MM.1S (cell line): ENCODE results near the gene MMP19.
"Not testable (repeated sequence)": the region's sequence is repeated elsewhere in the genome, so short reads cannot be mapped to it uniquely, and the experiment has no call there.

Source experiments
- DNase-seq: peaks from one replicate; pipeline ENCODE4 v3.0.0-alpha.2; 2015
- H2AFZ ChIP-seq: fragments of 300-600 bp; sonication (generic); 2 replicates; pipeline ENCODE4 v1.6.0; 2016; ENCODE audit warnings: antibody characterized with exemption, low read length
- H3F3A ChIP-seq: fragments of 300-600 bp; sonication (generic); 2 replicates; pipeline ENCODE4 v1.6.1; 2016; ENCODE audit warnings: mild to moderate bottlenecking, antibody characterized with exemption, low read length, moderate library complexity, mixed read lengths; ENCODE audit not compliant: insufficient read depth
- H3K27ac ChIP-seq: fragments of 300-600 bp; sonication (generic); 2 replicates; pipeline ENCODE4 v1.5.1; 2016; ENCODE audit warnings: mild to moderate bottlenecking, low read length
- H3K27me3 ChIP-seq: fragments of 300-600 bp; sonication (generic); replicated peaks from 2 replicates; pipeline ENCODE4 v1.6.0; 2016; ENCODE audit warnings: low read length; ENCODE audit not compliant: insufficient read depth
- H3K36me3 ChIP-seq: fragments of 300-600 bp; sonication (generic); replicated peaks from 2 replicates; pipeline ENCODE4 v1.6.1; 2016; ENCODE audit warnings: mild to moderate bottlenecking, low read length, mixed read lengths; ENCODE audit not compliant: insufficient read depth
- H3K4me1 ChIP-seq: fragments of 300-600 bp; sonication (generic); 2 replicates; pipeline ENCODE4 v1.6.1; 2016; ENCODE audit warnings: low read length, mixed read lengths
- H3K4me2 ChIP-seq: fragments of 300-600 bp; sonication (generic); 2 replicates; pipeline ENCODE4 v1.6.0; 2016; ENCODE audit warnings: low read depth, low read length
- H3K4me3 ChIP-seq: fragments of 300-600 bp; sonication (generic); 2 replicates; pipeline ENCODE4 v1.5.1; 2016; ENCODE audit warnings: low read length, mixed read lengths
- H3K79me2 ChIP-seq: fragments of 300-600 bp; sonication (generic); 2 replicates; pipeline ENCODE4 v1.6.1; 2016; ENCODE audit warnings: mixed run types, low read length, mixed read lengths
- H3K9ac ChIP-seq: fragments of 300-600 bp; sonication (generic); 2 replicates; pipeline ENCODE4 v1.6.1; 2016; ENCODE audit warnings: low read length, mixed read lengths
- H3K9me2 ChIP-seq: fragments of 300-600 bp; sonication (generic); replicated peaks from 2 replicates; pipeline ENCODE4 v1.6.1; 2016; ENCODE audit warnings: mild to moderate bottlenecking, low read length, mixed read lengths; ENCODE audit not compliant: insufficient read depth
- H3K9me3 ChIP-seq: fragments of 300-600 bp; sonication (generic); replicated peaks from 2 replicates; pipeline ENCODE4 v1.6.1; 2016; ENCODE audit warnings: mild to moderate bottlenecking, low read length, mixed read lengths; ENCODE audit not compliant: insufficient read depth
- H4K20me1 ChIP-seq: fragments of 300-600 bp; sonication (generic); 2 replicates; pipeline ENCODE4 v1.6.1; 2016; ENCODE audit warnings: mild to moderate bottlenecking, low read length, moderate library complexity, mixed read lengths; ENCODE audit not compliant: insufficient read depth
- CTCF ChIP-seq: fragments of 300-600 bp; sonication (generic); IDR thresholded peaks from 2 replicates; pipeline ENCODE4 v1.5.1; 2016; ENCODE audit warnings: antibody characterized with exemption, low read length, mixed read lengths
- EZH2 ChIP-seq: fragments of 300-600 bp; sonication (generic); optimal IDR thresholded peaks from 2 replicates; pipeline ENCODE3; 2017; ENCODE audit warnings: low read depth, mild to moderate bottlenecking, antibody characterized with exemption, low read length, mixed read lengths
- EZH2phosphoT487 ChIP-seq: fragments of 300-600 bp; sonication (generic); IDR thresholded peaks from 2 replicates; pipeline ENCODE4 v1.6.1; 2018; ENCODE audit warnings: antibody characterized with exemption, low read length

Gene MMP19

GRCh38 chr12:55838361-55838760 lies 4.4 kb downstream of the MMP19 start:
- H3K27me3 ChIP-seq: no peaks in the 10 kb centered on the region
- DNase-seq: no peak
- TF ChIP-seq EZH2phosphoT487: no peak
- TF ChIP-seq CTCF: no peak
- TF ChIP-seq EZH2: no peak
- H3K27ac ChIP-seq: no peak overlapping the region
- H3K4me2 ChIP-seq: no peak overlapping the region
- H4K20me1 ChIP-seq: no peaks in the 10 kb centered on the region
- H3K4me1 ChIP-seq: no peaks in the 10 kb centered on the region
- H2AFZ ChIP-seq: no peak overlapping the region
- H3K36me3 ChIP-seq: no peaks in the 10 kb centered on the region
- H3K9me2 ChIP-seq: no peaks in the 10 kb centered on the region
- no peak overlapping the region for H3K9ac ChIP-seq
- H3K4me3 ChIP-seq: no peak overlapping the region
- no peaks in the 10 kb centered on the region for H3K9me3 ChIP-seq
- no peaks in the 10 kb centered on the region for H3F3A ChIP-seq
- no peaks in the 10 kb centered on the region for H3K79me2 ChIP-seq

GRCh38 chr12:55834400-55834799 lies 8.3 kb downstream of the MMP19 start:
- not testable (repeated sequence) for H4K20me1 ChIP-seq

GRCh38 chr12:55833056-55833455 lies 9.7 kb downstream of the MMP19 start:
- Histone ChIP-seq H3K79me2 (peaks cover 19% of the 10 kb centered on the region), H3K4me1 (peaks cover 8% of the 10 kb centered on the region), H3K4me2 (no peak overlapping the region), H2AFZ (no peak overlapping the region), H3F3A (peaks cover 9% of the 10 kb centered on the region; the same call in 1 of the 2 replicates), H3K27me3 (no peaks in the 10 kb centered on the region), H3K27ac (no peak overlapping the region), H3K9ac (no peak overlapping the region), H3K9me3 (no peaks in the 10 kb centered on the region), H3K36me3 (no peaks in the 10 kb centered on the region), H4K20me1 (no peaks in the 10 kb centered on the region), H3K4me3 (no peak overlapping the region), H3K9me2 (no peaks in the 10 kb centered on the region)
- TF ChIP-seq EZH2phosphoT487 (no peak), EZH2 (no peak), CTCF (no peak)
- DNase-seq: no peak

More at GRCh38 chr12:55834400-55834799, 8.3 kb downstream of the MMP19 start:
- not testable (repeated sequence) for H3K4me2 ChIP-seq, H3K4me1 ChIP-seq, H2AFZ ChIP-seq, H3K27me3 ChIP-seq, H3F3A ChIP-seq, H3K27ac ChIP-seq, H3K9me2 ChIP-seq, H3K4me3 ChIP-seq, H3K79me2 ChIP-seq, H3K9ac ChIP-seq, H3K9me3 ChIP-seq, H3K36me3 ChIP-seq, DNase-seq

GRCh38 chr12:55831447-55831815 lies 11.3 kb downstream of the MMP19 start:
- Histone ChIP-seq H3K4me2 (no peak overlapping the region), H3K79me2 (peaks cover 29% of the 10 kb centered on the region), H3K27ac (no peak overlapping the region)

More at GRCh38 chr12:55831447-55831815, 11.3 kb downstream of the MMP19 start:
- H3K4me3 ChIP-seq: no peak overlapping the region
- H3K27me3 ChIP-seq: no peaks in the 10 kb centered on the region
- no peaks in the 10 kb centered on the region for H3K9me3 ChIP-seq
- H3K9ac ChIP-seq: no peak overlapping the region
- peaks cover 15% of the 10 kb centered on the region for H3F3A ChIP-seq
- no peaks in the 10 kb centered on the region for H4K20me1 ChIP-seq
- DNase-seq: no peak
- no peak overlapping the region for H2AFZ ChIP-seq
- TF ChIP-seq EZH2 (no peak), CTCF (no peak), EZH2phosphoT487 (no peak)
- no peaks in the 10 kb centered on the region for H3K9me2 ChIP-seq
- peaks cover 18% of the 10 kb centered on the region for H3K4me1 ChIP-seq
- H3K36me3 ChIP-seq: no peaks in the 10 kb centered on the region
